Endometrial microvascular endothelial cells (primary cell): Measurements from ENCODE around the gene CST7. TPM values are rescaled to one million over a fixed set of nuclear protein-coding genes. Genes with fewer than 3 reads are reported as not detected.
"Not testable (repeated sequence)": the region's sequence is repeated elsewhere in the genome, so short reads cannot be mapped to it uniquely, and the experiment has no call there.

Source experiments
- in situ Hi-C: cut with HindIII; loops from 2 replicates; pipeline ENCODE4 v1.10.0; 2017; ENCODE audit warnings: low sequenced_read_pairs, low pct_unique_long_range_greater_than_20kb; ENCODE audit errors: inconsistent ontology term
- total RNA-seq: library from RNA; depleted of rRNA; stranded (reverse); fragments of >200 nt; gene quantifications from one replicate; pipeline ENCODE4 v1.2.3, GENCODE V29; 2015; ENCODE audit errors: inconsistent ontology term

Gene CST7, protein sequence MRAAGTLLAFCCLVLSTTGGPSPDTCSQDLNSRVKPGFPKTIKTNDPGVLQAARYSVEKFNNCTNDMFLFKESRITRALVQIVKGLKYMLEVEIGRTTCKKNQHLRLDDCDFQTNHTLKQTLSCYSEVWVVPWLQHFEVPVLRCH
- total RNA-seq: not detected

DNA sequence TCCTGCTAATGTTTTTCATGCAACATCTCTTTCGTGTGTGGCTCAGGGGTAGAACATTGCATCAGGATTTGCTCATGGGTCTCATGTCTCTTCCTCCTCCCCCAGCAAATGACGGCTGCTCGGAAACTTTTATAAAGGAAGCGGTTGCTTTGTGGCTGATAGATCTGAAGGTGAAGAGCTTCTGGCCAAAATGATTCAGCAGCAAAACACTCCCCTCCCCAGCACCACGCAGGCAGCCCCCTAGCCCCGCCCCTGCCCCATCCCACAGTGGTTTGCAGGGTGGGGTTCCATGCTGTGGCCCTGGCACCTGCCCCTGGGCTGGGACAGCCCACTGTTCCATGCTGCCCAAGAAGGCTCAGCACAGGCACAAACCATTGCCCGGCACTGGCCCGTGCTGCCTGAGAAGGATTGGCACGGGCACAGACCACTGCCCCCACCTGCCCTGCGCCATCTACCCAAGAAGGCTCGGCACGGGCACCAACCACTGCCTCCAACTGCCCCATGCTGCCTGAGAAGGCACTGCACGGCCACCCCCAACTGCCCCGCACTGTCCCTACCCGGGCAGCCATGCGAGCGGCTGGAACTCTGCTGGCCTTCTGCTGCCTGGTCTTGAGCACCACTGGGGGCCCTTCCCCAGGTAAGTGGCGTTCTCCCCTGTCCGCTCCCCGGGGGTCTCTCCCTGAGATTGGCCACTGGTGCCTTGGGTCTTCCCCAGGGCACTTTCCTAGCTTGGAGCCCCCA, at the start of gene CST7:
TSS of gene CST7 (plus strand) at position 331 of the 741 bp plus-strand sequence. CDS start at position 568, 237 bp downstream.
- in situ Hi-C loops: no loop called here

DNA sequence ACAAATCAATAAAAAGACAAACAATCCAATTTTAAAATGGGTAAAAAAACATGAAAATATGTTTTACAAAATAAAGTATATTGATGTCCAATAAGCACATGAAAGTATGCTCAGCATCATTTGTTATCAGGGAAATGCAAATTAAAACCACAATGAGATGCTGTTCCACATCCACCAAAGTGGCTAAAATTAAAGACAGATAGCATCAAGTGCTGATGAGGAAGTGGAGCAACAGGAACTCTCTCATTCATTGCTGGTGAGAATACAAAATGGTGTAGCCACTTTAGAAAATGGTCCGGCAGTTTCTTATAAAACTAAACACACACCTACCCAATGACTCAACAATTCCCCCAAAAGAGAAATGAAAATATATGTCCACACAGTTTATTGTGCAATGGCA, 42.3 kb upstream of the CST7 start:
- in situ Hi-C loops: no loop called here

DNA sequence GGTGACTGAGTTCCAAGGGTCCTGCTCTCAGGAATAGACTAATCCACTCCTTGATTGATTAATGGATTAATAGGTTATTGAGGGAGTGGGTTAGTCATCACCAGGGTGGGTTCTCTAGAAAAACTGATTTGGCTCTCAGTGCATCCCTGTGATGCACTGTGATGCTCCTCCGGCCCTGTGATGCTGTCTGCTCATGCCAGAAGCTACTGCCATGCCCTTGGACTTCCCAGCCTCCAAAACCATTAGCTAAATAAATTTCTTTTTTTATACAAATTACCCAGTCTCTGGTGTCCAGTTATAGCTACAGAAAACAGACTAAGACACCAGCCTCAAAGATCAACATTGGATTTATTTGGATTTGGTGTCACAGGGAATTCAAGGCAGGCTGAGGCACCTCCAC, 40.4 kb upstream of the CST7 start:
- in situ Hi-C loops: no loop called here

DNA sequence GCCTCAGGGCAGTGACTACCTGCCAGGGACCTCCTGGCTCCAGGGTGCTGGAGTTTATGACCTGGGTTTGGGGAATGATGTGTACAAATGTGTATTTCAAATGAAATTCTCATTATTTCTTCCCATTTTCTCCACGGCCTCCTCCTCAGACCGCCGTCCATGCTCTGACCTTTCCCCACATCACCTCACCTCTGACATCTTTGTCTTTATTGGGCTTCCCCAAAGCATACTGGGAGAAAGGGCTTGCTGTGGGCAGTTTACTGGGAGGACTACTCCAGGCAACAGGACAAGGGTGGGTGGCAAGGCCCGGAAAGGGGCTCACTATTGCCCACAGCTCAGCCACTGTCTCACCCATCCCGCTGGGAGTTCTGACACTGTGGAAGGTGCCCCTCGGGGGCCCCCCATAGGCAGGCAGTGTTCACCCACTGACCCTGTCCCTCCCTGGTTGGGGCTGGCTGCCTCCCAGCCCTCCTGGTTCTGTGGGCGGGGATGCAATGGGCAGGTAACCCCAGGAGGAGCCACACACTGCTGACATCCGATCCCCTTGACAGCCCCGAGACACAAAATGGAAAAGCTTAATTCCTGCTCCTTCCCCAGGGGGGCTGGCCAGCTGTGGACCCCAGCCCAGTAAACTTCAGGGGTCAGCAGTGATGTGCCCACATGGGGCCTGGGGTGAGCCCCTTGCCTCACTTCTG, 39.8 kb upstream of the CST7 start:
- in situ Hi-C loops: no loop called here

DNA sequence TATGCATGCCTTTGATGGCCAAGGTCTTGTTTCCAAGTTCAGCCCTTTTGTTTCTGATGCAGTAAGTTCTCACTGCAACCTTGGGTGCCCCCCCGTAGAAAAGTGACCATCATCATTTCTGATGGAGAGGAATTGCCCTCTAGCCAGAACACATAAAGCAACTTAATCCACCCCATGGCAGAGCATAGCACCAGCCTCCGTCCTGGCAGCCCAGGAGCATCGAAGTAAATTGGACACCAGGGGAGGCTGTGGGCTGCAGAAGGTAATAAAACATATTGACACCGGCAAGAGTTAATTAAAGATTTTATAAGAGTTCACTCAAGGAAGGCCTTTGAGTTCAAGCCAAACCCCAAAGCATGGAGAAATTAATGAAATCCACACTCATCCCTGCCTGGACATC, 39.2 kb upstream of the CST7 start:
- in situ Hi-C loops: no loop called here

DNA sequence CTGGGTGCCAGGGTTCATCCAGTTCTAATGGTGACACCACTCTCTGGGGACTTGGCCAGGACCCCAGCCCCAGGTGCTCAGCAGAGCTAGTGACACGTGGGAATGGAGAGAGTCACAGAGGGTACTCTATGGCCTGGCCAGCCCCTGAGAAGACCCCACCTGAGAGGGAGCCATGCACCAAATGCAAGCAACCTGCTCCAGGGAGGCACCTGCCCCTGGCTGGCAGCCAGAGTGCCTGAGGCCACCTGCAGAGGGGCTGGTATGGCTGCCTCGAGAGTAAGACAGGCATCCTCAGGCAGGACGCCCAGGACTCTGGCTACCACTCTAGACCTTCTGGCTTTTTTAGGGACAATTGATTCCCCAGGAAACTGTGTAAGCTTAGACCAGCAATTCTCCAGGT, 38.6 kb upstream of the CST7 start:
- in situ Hi-C loops: no loop called here

DNA sequence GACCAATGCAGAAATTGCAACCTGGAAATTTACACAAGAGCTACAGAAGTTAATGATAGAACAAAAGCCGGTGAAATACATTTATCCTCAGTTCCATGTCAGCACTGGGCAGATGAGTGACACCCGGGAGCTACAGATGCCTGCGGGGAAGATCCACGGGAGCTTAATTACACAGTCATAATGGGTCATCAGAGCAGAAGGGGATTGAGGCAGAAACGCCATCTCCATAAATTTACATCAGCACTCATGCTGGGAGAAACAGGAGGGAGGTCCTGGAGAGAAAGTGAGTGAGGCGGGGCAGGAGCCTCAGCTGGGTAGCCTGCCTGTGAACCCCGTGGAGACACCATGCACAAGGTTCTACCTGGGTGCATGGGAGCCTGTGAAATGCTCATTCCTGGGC, 37.6 kb upstream of the CST7 start:
- in situ Hi-C loops: no loop called here

DNA sequence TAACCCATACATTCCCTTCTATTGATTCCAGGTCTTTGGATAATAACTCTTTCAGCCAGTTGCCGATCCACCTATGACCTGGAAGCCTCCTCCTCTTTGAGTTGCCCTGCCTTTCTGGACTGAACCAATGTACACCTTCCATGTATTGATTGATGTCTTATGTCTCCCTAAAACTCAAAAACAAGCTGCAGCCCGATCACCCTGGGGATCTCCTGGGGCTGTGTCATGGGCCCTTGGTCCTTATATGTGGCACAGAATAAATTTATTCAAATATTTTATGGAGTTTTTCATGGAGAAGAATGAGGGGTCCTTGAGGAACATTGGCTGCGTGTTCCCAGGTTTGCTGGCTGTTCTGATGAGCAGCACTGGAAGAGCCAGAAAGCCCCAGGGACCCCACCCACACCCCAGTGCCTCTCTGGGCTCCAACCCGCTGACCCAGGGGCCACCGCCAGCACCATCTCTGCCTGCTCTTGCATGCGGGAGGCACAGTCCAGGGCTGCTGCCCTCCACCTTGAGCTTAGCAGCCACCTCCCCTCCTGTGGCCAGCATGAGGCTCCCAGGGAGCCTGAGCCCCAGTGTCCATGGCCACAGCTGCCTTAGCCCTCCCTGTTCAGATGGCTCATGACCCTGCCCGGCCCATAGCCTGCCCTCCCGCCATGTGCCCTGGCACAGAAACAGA, 36.5 kb upstream of the CST7 start:
- in situ Hi-C loops: no loop called here

DNA sequence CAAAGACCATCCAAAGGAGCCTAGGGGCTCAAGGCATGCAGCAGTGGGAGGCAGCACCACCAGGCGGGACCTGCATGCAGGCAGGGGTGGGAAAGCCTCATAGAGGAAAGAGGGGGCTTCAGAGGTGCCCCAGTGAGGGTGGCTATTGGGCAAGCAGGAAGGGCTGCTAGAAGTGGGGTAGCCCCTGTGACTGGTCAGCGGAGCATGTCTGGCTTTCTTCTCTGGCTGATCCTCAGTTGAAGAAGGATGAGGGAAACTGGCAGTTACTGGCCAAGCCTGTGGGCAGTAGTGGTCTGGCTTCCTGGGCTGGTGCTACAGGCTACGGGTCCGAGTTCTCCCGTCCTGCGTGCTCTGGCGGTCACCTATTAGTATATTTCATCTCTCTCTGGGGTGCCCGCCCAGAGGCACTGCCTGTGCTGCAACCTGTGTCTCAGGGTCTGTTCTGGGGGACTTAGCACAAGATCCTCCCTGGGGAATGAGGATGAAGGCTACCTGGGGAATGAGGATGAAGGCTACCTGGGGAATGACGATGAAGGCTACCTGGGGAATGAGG, 35.9 kb upstream of the CST7 start:
- in situ Hi-C loops: no loop called here

DNA sequence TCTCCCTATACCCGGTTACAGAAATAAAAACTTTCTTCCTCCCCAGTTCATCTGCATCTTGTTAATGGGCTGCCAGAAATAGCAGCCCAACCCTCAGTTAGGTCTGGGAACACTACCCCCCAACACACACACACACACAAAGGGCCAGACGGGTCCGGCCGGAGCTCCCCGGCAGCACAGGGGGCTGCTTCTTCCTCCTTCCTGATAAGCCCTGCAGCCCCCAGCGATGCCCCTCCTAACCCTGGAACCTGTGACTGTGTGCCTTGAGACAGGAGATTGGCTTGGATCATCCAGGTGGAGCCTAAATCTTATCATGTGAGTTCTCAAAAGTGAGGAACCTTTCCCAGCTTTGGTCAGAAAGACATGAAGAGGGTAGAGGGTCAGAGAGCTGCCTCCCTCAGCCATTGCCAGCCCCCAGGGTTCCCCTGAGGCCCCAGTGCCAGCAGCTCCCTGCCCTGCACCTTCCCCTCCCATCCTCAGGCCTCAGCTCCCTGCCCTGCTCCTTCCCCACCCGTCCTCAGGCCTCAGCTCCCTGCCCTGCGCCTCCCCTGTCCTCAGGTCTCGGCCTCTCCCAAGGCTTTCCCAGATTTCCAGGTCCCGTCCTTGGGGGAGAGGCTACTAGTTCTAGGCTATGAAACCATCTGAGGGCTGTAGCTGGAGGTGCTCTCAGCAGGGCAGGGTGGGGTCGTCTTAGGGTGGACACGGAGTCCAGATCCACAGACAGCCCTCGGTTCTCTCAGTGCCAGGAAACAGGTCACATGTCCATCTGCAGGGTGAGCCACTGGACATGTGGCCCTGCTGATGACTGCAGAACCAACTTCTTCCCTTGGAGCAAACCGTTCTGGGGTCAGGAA, 34.5 kb upstream of the CST7 start:
- in situ Hi-C loops: no loop called here

DNA sequence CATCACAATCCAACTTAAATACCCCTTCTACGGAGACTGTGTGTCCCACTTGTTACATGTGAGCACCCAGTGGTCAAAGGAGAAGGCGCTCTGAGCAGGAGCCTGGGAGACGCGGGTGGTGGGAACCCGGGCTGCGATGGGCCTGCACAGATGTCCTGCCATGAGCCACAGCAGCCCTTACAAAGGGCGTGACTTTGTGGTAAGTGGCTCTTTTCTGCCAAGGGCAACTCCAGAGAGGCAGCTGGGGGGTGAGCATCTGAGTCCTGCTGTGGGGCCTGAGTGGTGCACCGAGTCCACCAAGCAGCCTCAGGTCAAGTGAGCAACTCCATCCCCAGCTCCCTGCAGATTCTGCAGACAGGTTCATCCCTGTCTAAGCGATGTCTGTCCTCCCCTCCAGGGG, 33.6 kb upstream of the CST7 start:
- in situ Hi-C loops: no loop called here

DNA sequence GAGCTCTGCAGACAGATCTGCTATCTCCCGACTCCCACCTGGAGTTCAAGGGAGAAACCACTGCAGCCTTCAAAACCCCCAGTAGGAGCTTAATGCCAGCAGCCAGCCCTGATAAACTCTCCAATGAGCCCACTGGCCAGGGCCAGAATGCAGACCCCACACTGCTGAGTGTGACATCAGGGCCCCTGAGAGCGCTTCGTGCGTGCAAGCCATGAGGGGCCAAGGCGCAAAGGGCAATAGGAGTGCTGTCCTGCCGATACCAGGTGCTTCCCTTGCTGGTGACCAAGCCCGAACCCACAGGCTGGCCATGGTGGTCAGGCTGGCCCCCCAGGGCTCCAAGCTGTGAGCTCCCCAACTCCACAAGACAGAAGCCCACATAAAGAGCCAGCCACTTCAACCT, 33.2 kb upstream of the CST7 start:
- in situ Hi-C loops: no loop called here

DNA sequence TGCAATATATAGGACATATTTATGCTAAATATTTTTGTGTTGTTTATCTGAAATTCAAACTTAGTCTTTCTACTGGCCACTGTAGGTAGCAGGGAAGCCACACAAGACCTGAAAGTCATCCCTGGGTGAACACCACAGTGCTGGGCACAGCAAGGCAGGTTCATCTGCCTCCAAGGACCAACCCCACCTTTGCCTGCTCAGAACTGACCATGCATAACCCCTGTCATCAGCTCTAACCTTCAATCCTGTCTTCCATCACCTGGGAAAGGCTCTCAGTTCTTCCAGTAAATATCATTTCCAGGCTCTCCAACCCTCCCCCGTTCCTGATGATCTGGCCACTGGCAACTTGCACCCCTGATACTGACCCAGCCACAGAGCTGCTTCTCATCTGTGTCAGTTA, 32.7 kb upstream of the CST7 start:
- in situ Hi-C loops: no loop called here

DNA sequence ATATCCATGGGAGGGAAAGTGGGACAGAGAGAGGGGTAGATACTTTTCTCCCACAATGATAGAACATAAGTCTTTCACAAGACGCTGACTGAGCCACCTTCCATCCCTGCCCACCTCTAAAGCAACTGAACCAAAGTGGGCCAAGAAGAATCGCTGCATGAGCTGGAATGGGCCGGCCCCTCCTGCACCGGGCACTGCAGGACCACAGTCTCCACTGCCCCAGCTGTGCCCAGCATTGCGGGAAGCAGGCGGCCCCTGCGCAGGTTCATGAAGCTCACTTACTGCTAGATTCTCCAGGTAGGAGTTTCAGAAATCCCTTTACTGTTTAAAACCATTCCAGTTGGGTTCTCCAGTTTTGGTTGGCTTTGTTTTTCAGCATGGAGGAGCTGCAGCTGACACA, 32.0 kb upstream of the CST7 start:
- in situ Hi-C loops: no loop called here

DNA sequence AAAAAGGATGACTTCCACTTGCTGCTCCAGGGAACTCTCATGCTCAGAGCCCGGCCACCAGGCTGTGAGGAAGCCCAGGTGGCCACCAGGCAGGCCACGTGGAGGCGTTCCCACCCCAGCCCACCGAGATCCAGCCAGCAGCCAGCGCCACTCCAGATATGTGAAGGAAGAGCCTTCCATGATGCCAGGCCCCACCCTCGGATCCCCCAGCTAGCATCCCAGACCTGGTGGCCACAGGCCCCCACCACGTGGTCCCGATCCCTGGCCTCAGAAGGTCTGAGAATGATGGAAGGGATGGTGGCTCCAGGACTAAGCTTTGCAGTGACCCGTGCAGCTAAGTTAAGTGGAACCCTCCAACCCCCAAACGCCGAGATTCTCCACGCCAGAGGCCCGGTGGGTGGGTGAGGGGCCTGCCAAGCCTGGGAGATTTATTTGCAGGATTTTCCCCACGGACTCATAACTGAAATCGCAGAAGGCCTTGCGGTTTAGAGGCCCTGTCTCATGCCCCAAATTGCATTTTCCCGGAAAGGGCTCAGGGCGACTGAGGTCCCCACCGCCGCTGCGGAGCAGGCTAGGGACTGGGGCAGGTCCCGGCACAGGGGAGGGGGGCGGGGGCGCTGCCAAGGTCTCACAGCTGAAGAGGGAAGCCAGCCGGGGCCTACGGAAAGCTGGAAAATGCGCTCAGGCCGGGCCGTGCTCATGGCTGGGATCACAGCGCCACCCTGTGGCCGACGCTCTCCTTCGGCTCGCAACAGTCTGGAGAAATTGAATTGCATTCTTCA, 31.1 kb upstream of the CST7 start:
- in situ Hi-C loops: no loop called here

DNA sequence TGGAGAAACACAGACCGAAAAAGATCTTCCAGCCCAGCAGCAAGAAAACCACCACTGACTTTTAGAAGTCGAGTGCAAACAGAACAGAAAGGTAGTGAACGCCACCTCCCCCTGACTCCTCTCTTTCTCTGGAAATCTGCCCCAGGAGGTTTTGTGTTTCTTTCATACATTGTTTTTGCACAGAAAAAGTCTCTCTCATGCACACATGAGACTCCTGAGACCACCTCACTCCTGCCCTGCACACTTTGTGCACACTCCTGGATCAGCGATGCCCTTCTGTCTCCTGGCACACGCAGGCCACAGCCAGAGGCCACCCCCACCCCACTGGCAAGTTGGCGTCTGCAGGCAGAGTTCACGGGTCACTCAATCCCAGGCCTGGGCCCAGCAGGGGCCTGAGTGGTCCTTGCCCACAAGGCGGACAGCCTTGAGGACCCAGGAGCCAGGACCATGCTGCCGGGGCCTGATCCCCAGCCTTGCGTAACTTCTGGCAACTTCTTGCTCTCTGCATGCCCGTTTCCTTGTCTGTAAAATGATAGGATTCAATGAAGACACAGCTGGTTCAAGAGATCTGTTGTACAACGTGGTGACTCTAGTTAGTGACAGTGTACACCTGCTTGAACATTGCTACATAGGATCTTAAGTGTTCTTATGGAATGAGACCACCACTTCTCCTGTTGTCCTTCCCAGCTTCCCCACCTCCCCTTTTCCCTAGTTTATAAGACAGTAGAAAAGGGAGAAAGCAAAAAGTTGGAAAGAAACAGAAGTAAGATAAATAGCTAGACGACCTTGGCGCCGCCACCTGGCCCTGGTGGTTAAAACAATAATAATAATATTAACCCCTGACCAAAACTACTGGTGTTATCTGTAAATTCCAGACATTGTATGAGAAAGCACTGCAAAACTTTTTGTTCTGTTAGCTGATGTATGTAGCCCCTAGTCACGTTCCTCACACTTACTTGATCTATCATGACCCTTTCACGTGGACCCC, 30.2 kb upstream of the CST7 start:
- in situ Hi-C loops: no loop called here

DNA sequence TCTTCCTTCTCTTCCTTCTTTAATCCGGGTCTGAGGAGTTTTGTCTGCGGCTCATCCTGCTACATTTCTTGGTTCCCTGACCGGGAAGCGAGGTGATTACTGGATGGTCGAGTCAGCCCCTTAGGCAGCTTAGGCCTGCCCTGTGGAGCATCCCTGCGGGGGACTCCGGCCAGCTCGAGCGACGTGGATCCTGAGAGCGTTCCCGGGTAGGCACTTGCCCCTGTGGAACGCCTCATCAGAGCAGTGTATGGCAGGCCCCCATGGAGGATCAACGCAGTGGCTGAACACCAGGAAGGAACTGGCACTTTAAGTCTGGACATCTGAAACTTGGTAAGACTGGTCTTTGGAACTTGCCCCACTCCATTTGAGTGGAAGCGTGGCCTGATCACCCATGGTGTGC, 29.4 kb upstream of the CST7 start:
- in situ Hi-C loops: not testable (repeated sequence)
